ENCODE results near the gene EMP3. TPM values are rescaled to one million over a fixed set of nuclear protein-coding genes. Genes with fewer than 3 reads are reported as not detected.

The EMP3 gene
- total and polyA plus RNA-seq, 2 of the 13 experiments (the other 11 are each of a cell fraction or from before 2014, with no cell fraction given): 2.2 to 7.8 TPM

DNA sequence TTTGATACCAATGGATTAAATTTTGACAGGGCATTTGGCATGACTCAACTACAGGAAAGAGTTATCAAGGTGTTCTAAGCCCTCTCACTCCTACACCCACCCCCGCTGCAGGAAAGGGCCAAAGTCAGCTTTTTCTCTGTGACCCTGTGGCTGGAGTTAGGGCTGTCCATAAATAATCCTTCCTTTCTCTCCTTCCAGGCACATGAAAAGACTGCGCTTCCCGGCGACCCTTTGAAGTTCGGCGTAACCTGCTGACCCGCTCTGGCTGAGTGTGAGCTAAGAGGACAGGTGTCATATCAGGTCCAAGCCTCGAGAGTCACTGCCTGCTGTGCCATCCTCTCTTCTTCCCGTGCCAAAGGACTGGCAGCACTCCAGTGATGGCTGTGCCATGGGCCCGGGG is 29.9 kb upstream of the EMP3 start (continued):
- TF ChIP-seq ZXDC (CRISPR knock-in tag; IDR thresholded peaks at IDR 0.05): no peak
- TF ChIP-seq FOXC1 (CRISPR knock-in tag; IDR thresholded peaks at IDR 0.05; ENCODE audit: borderline replicate concordance): no peak
- TF ChIP-seq ZBTB3 (CRISPR knock-in tag; IDR thresholded peaks at IDR 0.05; ENCODE audit: borderline replicate concordance, low read depth): no peak
- no peak for TF ChIP-seq MTF1 (CRISPR knock-in tag; IDR thresholded peaks at IDR 0.05)
- no peak for TF ChIP-seq ZNF766 (CRISPR knock-in tag; IDR thresholded peaks at IDR 0.05; ENCODE audit: borderline replicate concordance)
- no peak; the same call in 1 of the 2 replicates for TF ChIP-seq SKIL (CRISPR knock-in tag; IDR thresholded peaks at IDR 0.05; ENCODE audit: borderline replicate concordance)
- TF ChIP-seq, protein P1, sequence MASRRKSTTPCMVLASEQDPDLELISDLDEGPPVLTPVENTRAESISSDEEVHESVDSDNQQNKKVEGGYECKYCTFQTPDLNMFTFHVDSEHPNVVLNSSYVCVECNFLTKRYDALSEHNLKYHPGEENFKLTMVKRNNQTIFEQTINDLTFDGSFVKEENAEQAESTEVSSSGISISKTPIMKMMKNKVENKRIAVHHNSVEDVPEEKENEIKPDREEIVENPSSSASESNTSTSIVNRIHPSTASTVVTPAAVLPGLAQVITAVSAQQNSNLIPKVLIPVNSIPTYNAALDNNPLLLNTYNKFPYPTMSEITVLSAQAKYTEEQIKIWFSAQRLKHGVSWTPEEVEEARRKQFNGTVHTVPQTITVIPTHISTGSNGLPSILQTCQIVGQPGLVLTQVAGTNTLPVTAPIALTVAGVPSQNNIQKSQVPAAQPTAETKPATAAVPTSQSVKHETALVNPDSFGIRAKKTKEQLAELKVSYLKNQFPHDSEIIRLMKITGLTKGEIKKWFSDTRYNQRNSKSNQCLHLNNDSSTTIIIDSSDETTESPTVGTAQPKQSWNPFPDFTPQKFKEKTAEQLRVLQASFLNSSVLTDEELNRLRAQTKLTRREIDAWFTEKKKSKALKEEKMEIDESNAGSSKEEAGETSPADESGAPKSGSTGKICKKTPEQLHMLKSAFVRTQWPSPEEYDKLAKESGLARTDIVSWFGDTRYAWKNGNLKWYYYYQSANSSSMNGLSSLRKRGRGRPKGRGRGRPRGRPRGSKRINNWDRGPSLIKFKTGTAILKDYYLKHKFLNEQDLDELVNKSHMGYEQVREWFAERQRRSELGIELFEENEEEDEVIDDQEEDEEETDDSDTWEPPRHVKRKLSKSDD (CRISPR knock-in tag; IDR thresholded peaks at IDR 0.05; ENCODE audit: low read depth): no peak
- TF ChIP-seq ZNF670 (CRISPR knock-in tag; IDR thresholded peaks at IDR 0.05; ENCODE audit: borderline replicate concordance): no peak
- no peak for TF ChIP-seq TBL1XR1 (IDR thresholded peaks at IDR 0.05; ENCODE audit: borderline replicate concordance, low read length, partially characterized antibody)
- no peak for TF ChIP-seq ZNF30 (CRISPR knock-in tag; IDR thresholded peaks at IDR 0.05)
- TF ChIP-seq ZNF44 (CRISPR knock-in tag; IDR thresholded peaks at IDR 0.05): no peak
- TF ChIP-seq HNF1B (CRISPR knock-in tag; IDR thresholded peaks at IDR 0.05): no peak
- TF ChIP-seq CEBPG (CRISPR knock-in tag; IDR thresholded peaks at IDR 0.05): no peak
- TF ChIP-seq TSC22D2 (CRISPR knock-in tag; IDR thresholded peaks at IDR 0.05; ENCODE audit: borderline replicate concordance): no peak
- peak; percentile 84 for TF ChIP-seq NR2F6 (IDR thresholded peaks at IDR 0.05)
- peak; percentile 90 for TF ChIP-seq NR2F6 (CRISPR knock-in tag; IDR thresholded peaks at IDR 0.05)
- TF ChIP-seq ZNF331 (CRISPR knock-in tag; IDR thresholded peaks at IDR 0.05): peak; percentile 15; the same call in 1 of the 2 replicates
- TF ChIP-seq HIVEP1 (CRISPR knock-in tag; IDR thresholded peaks at IDR 0.05): no peak
- no peak for TF ChIP-seq NFE2 (CRISPR knock-in tag; IDR thresholded peaks at IDR 0.05)
- peak; percentile 70 for TF ChIP-seq TCF7L2 (IDR thresholded peaks at IDR 0.05; ENCODE audit: low read depth, low read length)
- TF ChIP-seq ZNF598 (CRISPR knock-in tag; IDR thresholded peaks at IDR 0.05; ENCODE audit: borderline replicate concordance): no peak
- TF ChIP-seq ATAD3A (CRISPR knock-in tag; IDR thresholded peaks at IDR 0.05): no peak
- TF ChIP-seq ZNF816 (CRISPR knock-in tag; IDR thresholded peaks at IDR 0.05; ENCODE audit: borderline replicate concordance): no peak
- no peak for TF ChIP-seq CHCHD3 (CRISPR knock-in tag; IDR thresholded peaks at IDR 0.05)
